ENCODE results near the gene MFSD2A.
"Not testable (repeated sequence)": the region's sequence is repeated elsewhere in the genome, so short reads cannot be mapped to it uniquely, and the experiment has no call there.

MFSD2A gene

GRCh38 chr1:40007481-40008034 lies 52.6 kb downstream of the MFSD2A start:
- DNase-seq, result not testable (repeated sequence)

GRCh38 chr1:40011198-40011597 lies 56.3 kb downstream of the MFSD2A start:
- DNase-seq, result no peak

- no peak for DNase-seq
Measured at GRCh38 chr1:40014253-40014706, 59.3 kb downstream of the MFSD2A start.

- no peak for DNase-seq
Measured at GRCh38 chr1:40014812-40015594, 60.1 kb downstream of the MFSD2A start.

GRCh38 chr1:40017951-40018575 lies 63.1 kb downstream of the MFSD2A start:
- no peak for DNase-seq
